DMS114 treated with DMSO at 0.1 percent for 48 hours (cell line): ENCODE measurements around the gene SERHL2.
"Not testable (repeated sequence)": the region's sequence is repeated elsewhere in the genome, so short reads cannot be mapped to it uniquely, and the experiment has no call there.

Experiments
- DNase-seq: peaks from one replicate; lab custom pipeline; 2025; ENCODE audit not compliant: unreplicated experiment; lab: John Stamatoyannopoulos, UW

Gene SERHL2, protein sequence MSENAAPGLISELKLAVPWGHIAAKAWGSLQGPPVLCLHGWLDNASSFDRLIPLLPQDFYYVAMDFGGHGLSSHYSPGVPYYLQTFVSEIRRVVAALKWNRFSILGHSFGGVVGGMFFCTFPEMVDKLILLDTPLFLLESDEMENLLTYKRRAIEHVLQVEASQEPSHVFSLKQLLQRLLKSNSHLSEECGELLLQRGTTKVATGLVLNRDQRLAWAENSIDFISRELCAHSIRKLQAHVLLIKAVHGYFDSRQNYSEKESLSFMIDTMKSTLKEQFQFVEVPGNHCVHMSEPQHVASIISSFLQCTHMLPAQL

DNA sequence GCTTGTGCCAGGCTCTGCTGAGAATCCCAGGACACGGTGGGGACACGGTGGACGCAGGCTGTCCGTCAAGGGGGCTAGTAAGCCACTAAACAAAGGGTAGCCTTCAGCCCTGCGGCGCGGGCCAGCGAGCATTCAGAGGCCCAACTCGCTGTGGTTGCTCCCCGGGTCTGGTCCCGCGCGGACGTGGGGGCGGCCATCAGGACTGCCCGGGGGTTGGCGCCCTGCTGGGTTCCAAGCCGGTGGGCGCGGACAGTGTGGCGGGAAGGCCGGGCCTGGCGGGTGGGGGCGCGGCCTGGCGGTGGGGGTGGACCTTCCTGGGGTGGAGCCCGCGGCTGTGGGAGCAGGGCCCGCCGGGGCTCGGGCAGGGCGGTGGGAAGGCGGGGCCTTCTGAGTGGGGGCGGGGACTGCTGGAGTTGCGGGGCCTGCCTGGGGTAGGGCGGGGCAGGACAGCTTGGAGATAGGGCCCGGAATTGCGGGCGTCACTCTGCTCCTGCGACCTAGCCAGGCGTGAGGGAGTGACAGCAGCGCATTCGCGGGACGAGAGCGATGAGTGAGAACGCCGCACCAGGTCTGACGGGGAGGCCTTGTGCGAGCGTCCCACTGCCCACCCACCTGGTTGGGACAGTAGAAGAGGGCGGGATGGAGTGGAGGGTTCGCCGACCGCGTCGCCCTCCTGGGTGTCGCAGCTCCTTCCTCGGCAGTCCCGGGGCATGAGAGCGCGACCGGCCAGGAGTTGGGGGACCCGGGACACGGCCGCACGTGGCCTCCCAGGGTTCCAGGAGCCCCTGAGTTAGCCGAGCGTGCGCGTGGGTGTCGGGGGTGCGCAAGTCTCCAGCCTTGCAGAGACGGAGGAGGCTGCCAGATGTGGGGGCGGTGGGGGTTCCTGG, at the start of gene SERHL2:
Gene SERHL2, plus strand, starts transcription at position 482 of the 887 bp plus-strand sequence. Its CDS starts 65 bp downstream, at position 547.
- peak; percentile 63 for DNase-seq

- not testable (repeated sequence) for DNase-seq
Observed at GRCh38 chr22:42508327-42508974, 45.3 kb upstream of the SERHL2 start.

DNA sequence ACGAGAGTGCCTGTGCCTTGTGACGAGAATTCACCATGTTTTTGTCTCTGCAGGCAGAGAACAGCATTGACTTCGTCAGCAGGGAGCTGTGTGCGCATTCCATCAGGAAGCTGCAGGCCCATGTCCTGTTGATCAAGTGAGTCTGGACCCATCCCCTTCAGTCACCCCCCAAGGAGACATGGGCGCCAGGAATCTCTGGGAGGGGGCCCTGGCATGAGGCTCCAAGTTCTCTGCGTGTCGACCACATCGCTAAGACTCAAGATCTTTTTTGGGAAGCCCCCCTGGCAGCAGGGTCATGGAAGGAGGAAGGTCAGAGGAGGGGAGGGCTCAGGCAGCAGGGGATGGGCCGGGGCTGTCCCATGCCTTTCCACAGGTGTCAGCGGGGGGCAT, 44.8 kb upstream of the SERHL2 start:
- DNase-seq = not testable (repeated sequence)

- DNase-seq = no peak
Observed at GRCh38 chr22:42509548-42509947, 44.2 kb upstream of the SERHL2 start.

- no peak for DNase-seq
Observed at GRCh38 chr22:42511401-42511891, 42.3 kb upstream of the SERHL2 start.

- not testable (repeated sequence) for DNase-seq
Observed at GRCh38 chr22:42512273-42512990, 41.3 kb upstream of the SERHL2 start.

DNA sequence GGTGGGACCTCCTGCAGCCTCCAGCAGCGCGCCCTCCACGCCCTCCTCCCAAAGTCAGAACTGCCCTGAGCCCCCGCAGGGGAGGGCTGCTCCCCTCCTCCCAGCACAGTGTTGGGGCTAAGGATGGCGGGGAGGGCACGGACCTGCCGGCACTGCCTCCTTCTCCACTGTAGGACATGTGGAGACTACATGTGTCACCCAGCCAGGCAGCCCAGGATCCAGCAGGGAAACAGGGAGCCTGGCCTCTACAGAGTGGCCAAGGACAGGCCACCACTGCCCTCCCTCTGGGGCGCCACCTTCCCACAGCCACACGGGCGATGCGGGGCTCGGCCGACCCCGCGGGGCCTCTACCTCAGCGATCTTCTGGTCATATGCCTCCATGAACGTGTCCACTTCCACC, 39.4 kb upstream of the SERHL2 start:
- not testable (repeated sequence) for DNase-seq

DNA sequence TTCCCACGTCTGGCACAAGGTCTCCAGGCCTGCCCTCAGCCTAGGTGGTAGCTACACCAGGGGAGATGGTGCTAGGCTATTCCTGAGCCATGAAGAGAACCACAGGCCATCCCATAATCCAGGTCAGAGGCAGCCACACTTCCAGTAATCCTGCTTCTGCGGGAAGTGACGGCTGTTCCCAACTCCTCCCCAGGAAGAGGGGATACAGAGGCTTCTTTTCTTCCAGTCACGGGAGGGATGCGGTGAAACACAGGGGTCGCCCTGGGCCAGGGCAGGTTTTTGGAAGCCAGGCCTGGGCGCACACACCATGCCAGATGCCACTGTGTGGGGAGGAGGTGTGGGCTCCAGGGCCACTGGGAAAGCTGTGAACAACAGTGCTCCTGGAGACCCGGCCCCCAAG, 38.5 kb upstream of the SERHL2 start:
- DNase-seq = not testable (repeated sequence)

GRCh38 chr22:42515896-42516295, 37.9 kb upstream of the SERHL2 start:
- DNase-seq = no peak

GRCh38 chr22:42517103-42517502, 36.7 kb upstream of the SERHL2 start:
- DNase-seq = not testable (repeated sequence)

- not testable (repeated sequence) for DNase-seq
Observed at GRCh38 chr22:42518638-42519524, 34.9 kb upstream of the SERHL2 start.

DNA sequence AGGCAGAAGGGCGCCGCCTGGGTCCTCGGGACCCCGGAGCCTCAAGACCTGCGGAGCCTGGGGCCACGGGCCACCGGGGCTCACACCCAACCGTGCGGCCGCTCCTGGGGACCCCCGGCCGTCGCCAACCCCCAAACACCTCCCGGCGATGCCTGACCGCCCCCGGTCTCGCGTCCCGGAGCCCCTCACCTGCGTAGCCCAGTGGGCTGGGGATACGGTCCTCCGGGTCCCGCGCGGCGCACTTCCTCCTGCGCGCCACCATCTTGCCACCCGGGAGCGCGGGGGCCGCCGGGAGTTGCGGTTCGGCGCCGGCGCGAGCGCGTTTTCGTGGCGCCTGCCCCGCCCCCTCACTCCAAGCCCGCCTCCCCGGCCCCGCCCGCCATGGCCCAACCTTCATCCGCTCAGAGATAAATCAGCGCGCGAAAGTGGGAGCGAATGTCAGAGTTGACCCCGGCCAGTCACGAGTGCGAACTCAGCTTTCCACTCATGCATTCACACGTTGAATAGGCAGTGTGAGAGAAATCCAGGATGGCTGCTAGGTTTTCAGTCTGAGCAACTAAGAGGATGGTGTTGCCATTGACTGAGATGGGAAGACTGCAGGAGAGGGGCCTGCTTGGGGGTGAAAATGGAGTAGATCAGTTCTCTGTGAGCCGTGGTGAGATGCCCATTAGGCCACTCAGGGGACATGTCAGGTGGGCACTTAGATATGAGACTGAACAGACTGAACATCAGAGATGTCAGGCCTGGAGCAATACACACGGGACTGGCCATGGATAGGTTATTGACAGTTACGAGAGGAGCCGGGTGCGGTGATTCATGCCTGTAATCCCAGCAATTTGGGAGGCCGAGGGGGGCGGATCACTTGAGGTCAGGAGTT, 34.0 kb upstream of the SERHL2 start, which contains the start of gene RRP7A:
Gene RRP7A, minus strand, starts transcription at position 272 of the 877 bp plus-strand sequence. Its CDS starts 10 bp downstream, at position 262.
- peak; percentile 37 for DNase-seq

DNA sequence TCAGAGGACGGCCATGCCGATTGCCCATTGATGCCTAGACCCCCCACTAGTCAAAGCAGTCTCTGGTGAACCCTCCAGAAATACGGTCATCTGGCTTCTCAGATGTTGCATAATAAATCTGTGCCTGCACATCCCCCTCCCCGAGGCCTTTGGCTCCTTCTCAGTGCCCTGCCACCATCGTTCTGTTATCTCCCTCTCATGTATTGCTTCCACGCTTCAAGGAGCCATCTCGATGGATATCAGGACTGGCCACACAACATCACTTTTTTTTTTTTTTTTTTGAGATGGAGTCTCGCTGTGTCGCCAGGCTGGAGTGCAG, 32.6 kb upstream of the SERHL2 start:
- no peak for DNase-seq

DNA sequence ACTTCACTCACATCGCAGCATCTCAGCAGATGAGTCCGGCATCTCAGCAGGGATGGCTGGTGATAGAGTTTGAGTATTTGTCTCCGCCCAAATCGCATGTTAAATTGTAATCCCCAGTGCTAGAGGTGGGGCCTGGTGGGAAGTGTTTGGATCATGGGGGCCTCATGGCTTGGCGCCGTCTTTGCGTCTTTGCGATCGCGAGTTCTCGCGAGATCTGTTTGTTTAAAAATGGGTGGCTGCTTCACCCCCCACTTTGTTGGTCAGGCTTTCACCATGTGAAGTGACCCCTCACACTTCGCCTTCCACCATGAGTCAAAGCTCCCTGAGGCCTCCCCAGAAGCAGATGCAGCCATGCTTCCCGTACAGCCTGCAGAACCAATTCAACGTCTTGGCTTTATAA, 31.2 kb upstream of the SERHL2 start:
- DNase-seq = no peak

DNA sequence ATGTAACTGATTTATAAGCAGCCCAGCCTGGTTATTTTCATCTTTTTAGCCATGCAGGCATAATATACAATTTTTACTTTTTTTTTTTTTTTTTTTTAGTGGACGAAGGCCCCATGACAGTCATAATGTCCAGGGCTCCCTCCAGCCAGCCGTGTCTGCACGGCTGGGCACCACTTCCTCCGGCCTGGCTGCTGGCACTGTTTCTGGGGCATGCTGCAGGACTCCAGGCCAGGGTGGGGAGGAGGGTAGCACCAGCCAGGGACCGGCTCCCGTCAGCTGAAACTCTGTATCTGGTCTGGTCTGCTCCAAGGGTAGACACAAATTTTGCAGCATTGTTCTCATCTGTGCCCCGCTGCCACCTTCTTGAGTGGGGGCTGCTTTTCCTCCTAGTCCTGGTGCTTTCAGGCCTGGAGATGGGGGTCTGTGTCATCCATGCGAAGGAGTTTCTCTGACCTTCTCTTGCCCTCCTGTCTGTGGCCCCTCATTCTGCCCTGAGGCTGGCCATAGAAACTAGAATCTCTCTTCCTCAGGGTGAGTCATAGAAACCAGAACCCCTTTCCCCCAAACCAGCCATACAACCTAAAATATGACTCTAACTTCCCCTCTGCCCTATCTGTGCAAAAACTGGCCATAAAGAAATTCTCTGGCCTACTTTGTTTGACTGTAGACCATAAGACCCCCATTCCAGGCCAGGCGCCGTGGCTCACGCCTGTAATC, 25.0 kb upstream of the SERHL2 start:
- DNase-seq = no peak

DNA sequence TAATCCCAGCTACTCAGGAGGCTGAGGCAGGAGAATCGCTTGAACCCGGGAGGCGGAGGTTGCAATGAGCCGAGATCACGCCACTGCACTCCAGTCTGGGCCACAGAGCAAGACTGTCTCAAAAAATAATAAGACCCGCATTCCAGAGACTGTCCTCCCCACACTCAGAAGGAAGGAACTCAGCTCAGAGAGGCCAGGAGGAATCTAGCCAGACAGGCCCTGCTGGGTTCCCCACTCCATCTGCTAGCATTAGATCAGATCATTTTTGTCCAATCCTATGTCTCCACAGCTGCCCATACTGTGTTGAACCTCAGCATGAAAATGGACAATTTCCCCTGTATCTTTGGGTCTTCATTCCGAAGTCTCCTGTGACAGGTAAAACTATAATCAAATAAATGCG, 24.3 kb upstream of the SERHL2 start:
- not testable (repeated sequence) for DNase-seq

GRCh38 chr22:42531401-42532084, 22.2 kb upstream of the SERHL2 start:
- not testable (repeated sequence) for DNase-seq

- no peak for DNase-seq
Observed at GRCh38 chr22:42533638-42533977, 20.1 kb upstream of the SERHL2 start.
